SU-DHL-6 (cell line): Measurements from ENCODE around the gene POLR3B.

Source experiments
- H2AFZ ChIP-seq: fragments of 200-600 bp; sonication (generic); 2 replicates; pipeline ENCODE4 v1.6.1; 2014; ENCODE audit warnings: low read depth, mild to moderate bottlenecking, moderate library complexity, mixed read lengths, antibody characterized with exemption, low read length; ENCODE audit not compliant: severe bottlenecking
- H3F3A ChIP-seq: fragments of 200-600 bp; shearing (Covaris generic); 2 replicates; pipeline ENCODE4 v1.6.0; 2016; ENCODE audit warnings: antibody characterized with exemption, mild to moderate bottlenecking; ENCODE audit not compliant: insufficient read depth
- H3K27ac ChIP-seq: fragments of 200-600 bp; sonication (generic); 2 replicates; pipeline ENCODE4 v1.5.1; 2016; ENCODE audit warnings: low read depth, mild to moderate bottlenecking, low read length, moderate library complexity, mixed read lengths
- H3K27me3 ChIP-seq: fragments of 200-600 bp; sonication (generic), shearing (Covaris generic); 2 replicates; pipeline ENCODE4 v1.6.0; 2014; ENCODE audit warnings: mild to moderate bottlenecking, low read length
- H3K36me3 ChIP-seq: fragments of 200-600 bp; sonication (generic); 2 replicates; pipeline ENCODE4 v1.6.1; 2014; ENCODE audit warnings: mild to moderate bottlenecking, low read length, mixed read lengths
- H3K4me2 ChIP-seq: fragments of 300-600, 200-600 bp; shearing (Covaris generic), sonication (generic); 2 replicates; pipeline ENCODE4 v1.6.0; 2014; ENCODE audit warnings: low read length, low read depth, mild to moderate bottlenecking; ENCODE audit not compliant: poor library complexity, severe bottlenecking
- H3K4me3 ChIP-seq: fragments of 200-600 bp; sonication (generic); 2 replicates; pipeline ENCODE4 v1.5.1; 2014; ENCODE audit warnings: antibody characterized with exemption, low read length, mild to moderate bottlenecking, mixed read lengths; ENCODE audit not compliant: insufficient read depth, poor library complexity, severe bottlenecking
- H3K79me2 ChIP-seq: fragments of 200-600 bp; sonication (generic); 2 replicates; pipeline ENCODE4 v1.6.1; 2014; ENCODE audit warnings: mild to moderate bottlenecking, low read length, moderate library complexity; ENCODE audit not compliant: insufficient read depth
- H3K9ac ChIP-seq: fragments of 200-600 bp; sonication (generic); 2 replicates; pipeline ENCODE4 v1.7.0; 2014; ENCODE audit warnings: mild to moderate bottlenecking, low read length
- H3K9me2 ChIP-seq: fragments of 200-600 bp; sonication (generic); replicated peaks from 2 replicates; pipeline ENCODE4 v1.6.1; 2014; ENCODE audit warnings: low read length; ENCODE audit not compliant: insufficient read depth
- H3K9me3 ChIP-seq: fragments of 200-600 bp; sonication (generic); 2 replicates; pipeline ENCODE4 v1.6.1; 2014; ENCODE audit warnings: low read length, mixed read lengths; ENCODE audit not compliant: insufficient read depth
- H4K20me1 ChIP-seq: fragments of 200-600 bp; sonication (generic); 2 replicates; pipeline ENCODE4 v1.6.1; 2014; ENCODE audit warnings: low read depth, mild to moderate bottlenecking, antibody characterized with exemption, low read length, moderate library complexity, mixed read lengths
- EZH2phosphoT487 ChIP-seq: fragments of 200-600 bp; sonication (generic), shearing (Covaris generic); conservative IDR thresholded peaks from 2 replicates; pipeline ENCODE4 v1.6.1; 2018; ENCODE audit warnings: mild to moderate bottlenecking, antibody characterized with exemption, low read length, moderate library complexity, mixed read lengths
- TF ChIP-seq, protein P1 (sequence below): fragments of 200-600 bp; sonication (generic); IDR thresholded peaks from one replicate; pipeline ENCODE4 v1.5.1; 2017; ENCODE audit warnings: antibody characterized with exemption, mild to moderate bottlenecking, low read length, moderate library complexity; ENCODE audit not compliant: insufficient read depth, poor library complexity, severe bottlenecking

POLR3B gene

DNA sequence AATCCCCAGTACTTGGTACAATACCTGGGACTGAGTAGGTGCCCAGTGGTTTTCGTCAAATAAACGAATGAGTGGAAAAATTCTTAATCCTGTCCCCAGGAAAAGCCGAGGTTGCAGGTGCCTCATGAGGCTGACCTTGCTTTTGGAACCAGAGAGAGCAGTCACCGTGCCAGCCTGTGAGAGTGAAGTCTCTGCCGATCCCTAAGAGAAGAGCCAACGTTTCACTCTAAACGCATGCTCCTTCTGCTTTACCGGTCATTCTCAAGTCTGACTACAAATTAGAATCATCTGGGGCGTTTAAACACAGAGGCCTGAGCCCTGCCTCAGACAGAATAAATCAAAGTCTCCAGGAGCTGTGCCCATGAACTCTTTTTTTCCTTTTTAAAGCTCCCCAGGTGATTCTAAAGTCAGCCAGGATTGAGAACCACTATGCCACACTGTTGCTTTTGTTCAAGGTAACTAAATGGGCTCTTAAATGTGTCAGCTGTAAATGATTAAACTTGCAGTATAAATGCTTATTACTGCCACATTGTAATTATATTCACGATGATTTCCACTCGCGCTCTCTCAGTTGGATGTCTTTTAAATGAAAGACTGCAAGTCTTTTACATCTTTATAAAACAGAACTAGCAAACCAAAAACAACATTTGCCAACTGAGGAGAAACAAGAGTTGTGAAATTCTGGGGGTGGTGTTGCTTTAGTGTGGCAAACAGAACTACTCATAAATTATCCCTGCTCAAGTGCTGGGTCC is 28.1 kb upstream of the POLR3B start:
- Histone ChIP-seq H3K9me2 (no peaks in the 10 kb centered on the region), H3F3A (no peaks in the 10 kb centered on the region), H3K36me3 (no peaks in the 10 kb centered on the region), H3K4me3 (no peak overlapping the region), H4K20me1 (no peaks in the 10 kb centered on the region), H3K4me2 (no peak overlapping the region), H3K27me3 (no peaks in the 10 kb centered on the region), H2AFZ (no peak overlapping the region), H3K79me2 (no peaks in the 10 kb centered on the region), H3K27ac (no peak overlapping the region), H3K9ac (no peak overlapping the region), H3K9me3 (no peaks in the 10 kb centered on the region)
- TF ChIP-seq, protein P1, sequence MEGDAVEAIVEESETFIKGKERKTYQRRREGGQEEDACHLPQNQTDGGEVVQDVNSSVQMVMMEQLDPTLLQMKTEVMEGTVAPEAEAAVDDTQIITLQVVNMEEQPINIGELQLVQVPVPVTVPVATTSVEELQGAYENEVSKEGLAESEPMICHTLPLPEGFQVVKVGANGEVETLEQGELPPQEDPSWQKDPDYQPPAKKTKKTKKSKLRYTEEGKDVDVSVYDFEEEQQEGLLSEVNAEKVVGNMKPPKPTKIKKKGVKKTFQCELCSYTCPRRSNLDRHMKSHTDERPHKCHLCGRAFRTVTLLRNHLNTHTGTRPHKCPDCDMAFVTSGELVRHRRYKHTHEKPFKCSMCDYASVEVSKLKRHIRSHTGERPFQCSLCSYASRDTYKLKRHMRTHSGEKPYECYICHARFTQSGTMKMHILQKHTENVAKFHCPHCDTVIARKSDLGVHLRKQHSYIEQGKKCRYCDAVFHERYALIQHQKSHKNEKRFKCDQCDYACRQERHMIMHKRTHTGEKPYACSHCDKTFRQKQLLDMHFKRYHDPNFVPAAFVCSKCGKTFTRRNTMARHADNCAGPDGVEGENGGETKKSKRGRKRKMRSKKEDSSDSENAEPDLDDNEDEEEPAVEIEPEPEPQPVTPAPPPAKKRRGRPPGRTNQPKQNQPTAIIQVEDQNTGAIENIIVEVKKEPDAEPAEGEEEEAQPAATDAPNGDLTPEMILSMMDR = no peak
- no peak for TF ChIP-seq EZH2phosphoT487

DNA sequence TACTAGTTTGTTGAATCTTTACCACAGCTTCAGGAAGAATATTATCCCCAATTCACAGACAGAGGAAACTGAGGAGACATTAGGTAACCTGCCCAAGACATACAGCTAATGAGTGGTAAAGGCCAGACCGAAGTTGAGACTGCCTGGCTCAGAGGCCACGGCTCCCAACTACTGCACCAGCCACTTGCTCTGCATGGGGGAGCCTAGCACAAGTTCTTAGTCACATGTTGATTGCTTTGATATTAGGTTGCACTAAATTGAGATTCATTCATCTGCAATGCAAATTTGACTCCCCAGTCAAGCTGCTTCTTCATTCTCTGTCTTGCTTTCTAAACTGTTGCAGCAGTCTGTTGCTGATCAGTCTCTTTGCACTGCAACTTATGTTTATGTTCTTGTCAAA is 25.9 kb upstream of the POLR3B start:
- Histone ChIP-seq H3K36me3 (no peaks in the 10 kb centered on the region), H3K4me3 (no peak overlapping the region), H3K79me2 (no peaks in the 10 kb centered on the region), H3F3A (no peaks in the 10 kb centered on the region), H2AFZ (no peak overlapping the region), H3K4me2 (no peak overlapping the region), H3K9me3 (no peaks in the 10 kb centered on the region), H3K9ac (no peak overlapping the region), H3K9me2 (no peaks in the 10 kb centered on the region), H4K20me1 (no peaks in the 10 kb centered on the region), H3K27me3 (no peaks in the 10 kb centered on the region), H3K27ac (no peak overlapping the region)
- TF ChIP-seq, protein P1 = no peak
- no peak for TF ChIP-seq EZH2phosphoT487

DNA sequence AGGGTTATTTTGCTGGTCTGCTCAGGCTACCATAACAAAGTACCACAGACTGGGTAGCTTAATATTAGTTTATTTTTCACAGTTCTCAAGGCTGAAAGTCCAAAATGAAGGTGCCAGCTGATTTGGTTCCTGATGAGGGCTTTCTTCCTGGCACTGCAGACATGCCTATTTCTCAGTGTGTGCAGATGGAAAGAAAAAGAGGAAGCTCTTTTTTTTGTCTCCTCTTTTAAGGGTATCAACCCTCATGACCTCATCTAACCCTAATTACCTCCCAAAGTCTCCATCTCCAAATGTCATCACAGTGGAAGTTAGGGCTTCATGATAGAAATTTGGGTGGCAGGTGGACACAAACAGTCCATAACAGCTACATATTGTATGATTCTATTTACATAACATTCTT is 25.0 kb upstream of the POLR3B start:
- H3K9ac ChIP-seq = no peak overlapping the region
- no peaks in the 10 kb centered on the region for H3K27me3 ChIP-seq
- H3K9me3 ChIP-seq = no peaks in the 10 kb centered on the region
- no peaks in the 10 kb centered on the region for H3K79me2 ChIP-seq
- no peak overlapping the region for H3K4me2 ChIP-seq
- H3K9me2 ChIP-seq = no peaks in the 10 kb centered on the region
- TF ChIP-seq, protein P1 = no peak
- TF ChIP-seq EZH2phosphoT487 = no peak
- no peaks in the 10 kb centered on the region for H4K20me1 ChIP-seq
- no peaks in the 10 kb centered on the region for H3K36me3 ChIP-seq
- H2AFZ ChIP-seq = no peak overlapping the region
- no peak overlapping the region for H3K27ac ChIP-seq
- H3F3A ChIP-seq = no peaks in the 10 kb centered on the region
- no peak overlapping the region for H3K4me3 ChIP-seq
